DND-41 (cell line): ENCODE data around the gene STPG3.

Source experiments
- ATAC-seq: fragments of 200-7000 bp; cut with Tn5 transposase; 3 replicates; pipeline ENCODE4 v1.9.1; 2021; ENCODE audit warnings: low read depth; ENCODE audit not compliant: insufficient read depth
- DNase-seq: peaks from one replicate; pipeline ENCODE4 v3.0.0-alpha.2; 2020
- H2AFZ ChIP-seq: 2 replicates; pipeline ENCODE4 v1.6.0; 2012; ENCODE audit warnings: low read depth, low read length
- H3K27ac ChIP-seq: 2 replicates; pipeline ENCODE4 v1.5.1; 2012; ENCODE audit warnings: low read length, inconsistent platforms
- H3K27me3 ChIP-seq: fragments of 200-600 bp; sonication (generic); 2 replicates; pipeline ENCODE4 v1.6.0; 2012; ENCODE audit warnings: low read length, mild to moderate bottlenecking, inconsistent platforms; ENCODE audit not compliant: insufficient read depth, poor library complexity
- H3K36me3 ChIP-seq: 2 replicates; pipeline ENCODE4 v1.5.1; 2012; ENCODE audit warnings: low read length, inconsistent platforms; ENCODE audit not compliant: insufficient read depth
- H3K4me1 ChIP-seq: 2 replicates; pipeline ENCODE4 v1.5.1; 2012; ENCODE audit warnings: mild to moderate bottlenecking, low read length; ENCODE audit not compliant: insufficient read depth
- H3K4me2 ChIP-seq: 2 replicates; pipeline ENCODE4 v1.6.0; 2012; ENCODE audit warnings: mild to moderate bottlenecking, moderate library complexity, low read length, inconsistent platforms; ENCODE audit not compliant: insufficient read depth
- H3K4me3 ChIP-seq, 2 experiments: fragments of 200-600 bp in 1 of 2; shearing (Covaris generic) in 1 of 2; 2 replicates each; pipeline ENCODE4 v1.5.1; 2012 to 2016; ENCODE audit warnings: inconsistent platforms in 2 of 2, low read length in 2 of 2, mild to moderate bottlenecking in 2 of 2, low read depth in 1 of 2, moderate library complexity in 1 of 2
- H3K79me2 ChIP-seq: 2 replicates; pipeline ENCODE4 v1.6.0; 2012; ENCODE audit warnings: low read length, inconsistent platforms; ENCODE audit not compliant: insufficient read depth
- H3K9ac ChIP-seq: 2 replicates; pipeline ENCODE4 v1.6.0; 2012; ENCODE audit warnings: low read depth, mild to moderate bottlenecking, inconsistent platforms, low read length, moderate library complexity
- H3K9me3 ChIP-seq: 2 replicates; pipeline ENCODE4 v1.5.1; 2012; ENCODE audit warnings: low read length, moderate library complexity, mild to moderate bottlenecking, inconsistent platforms; ENCODE audit not compliant: insufficient read depth, severe bottlenecking
- H4K20me1 ChIP-seq: 2 replicates; pipeline ENCODE4 v1.6.0; 2012; ENCODE audit warnings: low read length; ENCODE audit not compliant: insufficient read depth
- CTCF ChIP-seq: IDR thresholded peaks from 2 replicates; pipeline ENCODE4 v1.5.1; 2012; ENCODE audit warnings: borderline replicate concordance, low read length, moderate library complexity, mild to moderate bottlenecking; ENCODE audit not compliant: poor library complexity, severe bottlenecking; ENCODE audit errors: extremely low read depth
- EZH2 ChIP-seq: IDR thresholded peaks from 3 replicates; pipeline ENCODE4 v1.6.1; 2012; ENCODE audit warnings: borderline replicate concordance, low read depth, mild to moderate bottlenecking, moderate library complexity, low read length, inconsistent platforms; ENCODE audit not compliant: severe bottlenecking

The STPG3 gene

DNA sequence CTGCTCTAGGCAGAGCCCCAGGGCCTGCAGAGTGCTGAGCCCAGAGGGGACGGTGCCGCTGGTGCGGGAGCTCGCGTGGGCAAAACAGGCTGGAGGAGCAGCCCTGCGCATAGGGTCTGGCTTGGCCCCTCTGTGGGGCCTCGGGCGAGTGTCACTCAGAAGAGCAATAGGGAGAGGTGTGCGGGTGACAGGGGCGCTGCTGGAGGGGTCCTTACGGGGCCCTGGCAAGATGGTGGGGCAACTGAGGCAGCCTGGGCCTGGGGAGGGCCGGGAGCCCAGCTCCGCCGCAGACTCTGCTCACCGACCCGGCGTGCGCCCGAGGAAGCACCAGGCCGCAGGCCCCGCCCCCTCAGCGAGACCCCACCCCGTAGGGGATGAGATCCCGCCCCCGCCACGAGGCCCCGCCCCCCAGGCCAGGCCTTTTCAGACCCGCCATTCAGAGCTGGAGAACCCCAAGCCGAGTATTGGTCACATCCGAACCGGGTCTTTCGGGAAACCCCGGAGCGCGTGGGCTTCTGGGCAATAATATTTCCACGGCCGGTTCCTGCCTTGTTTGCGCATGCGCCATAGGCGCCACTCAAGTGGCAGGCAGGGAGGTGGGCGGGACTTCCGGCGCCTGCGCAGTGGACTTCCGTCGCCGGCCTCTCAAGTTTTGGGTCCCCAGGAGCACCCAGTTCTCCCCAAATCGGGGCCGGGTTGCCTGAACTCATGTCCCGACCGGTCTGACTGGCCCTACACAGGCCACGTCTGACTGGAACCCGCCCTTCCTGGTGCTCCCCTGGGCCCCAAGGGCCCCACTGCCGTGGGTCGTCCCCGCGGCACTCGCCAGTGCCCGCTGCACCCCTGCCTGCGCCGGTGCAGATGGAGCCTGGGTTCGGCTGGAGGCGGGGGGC, 27.8 kb upstream of the STPG3 start:
- H3K27ac ChIP-seq, result peak overlapping the region; percentile 91
- no peaks in the 10 kb centered on the region for H3K79me2 ChIP-seq
- H3K36me3 ChIP-seq, result no peaks in the 10 kb centered on the region; the same call in 1 of the 2 replicates
- H3K27me3 ChIP-seq, result no peaks in the 10 kb centered on the region
- TF ChIP-seq EZH2, result no peak
- TF ChIP-seq CTCF, result no peak
- H3K4me2 ChIP-seq, result peak overlapping the region; percentile 94
- H3K9ac ChIP-seq, result peak overlapping the region; percentile 98
- H3K4me1 ChIP-seq, result peaks cover 20% of the 10 kb centered on the region
- peak; percentile 82 for ATAC-seq
- H2AFZ ChIP-seq, result peak overlapping the region; percentile 94
- DNase-seq, result peak; percentile 98
- no peaks in the 10 kb centered on the region for H3K9me3 ChIP-seq
- H4K20me1 ChIP-seq, result no peaks in the 10 kb centered on the region
- H3K4me3 ChIP-seq, result peak overlapping the region; percentile 94 to 96

DNA sequence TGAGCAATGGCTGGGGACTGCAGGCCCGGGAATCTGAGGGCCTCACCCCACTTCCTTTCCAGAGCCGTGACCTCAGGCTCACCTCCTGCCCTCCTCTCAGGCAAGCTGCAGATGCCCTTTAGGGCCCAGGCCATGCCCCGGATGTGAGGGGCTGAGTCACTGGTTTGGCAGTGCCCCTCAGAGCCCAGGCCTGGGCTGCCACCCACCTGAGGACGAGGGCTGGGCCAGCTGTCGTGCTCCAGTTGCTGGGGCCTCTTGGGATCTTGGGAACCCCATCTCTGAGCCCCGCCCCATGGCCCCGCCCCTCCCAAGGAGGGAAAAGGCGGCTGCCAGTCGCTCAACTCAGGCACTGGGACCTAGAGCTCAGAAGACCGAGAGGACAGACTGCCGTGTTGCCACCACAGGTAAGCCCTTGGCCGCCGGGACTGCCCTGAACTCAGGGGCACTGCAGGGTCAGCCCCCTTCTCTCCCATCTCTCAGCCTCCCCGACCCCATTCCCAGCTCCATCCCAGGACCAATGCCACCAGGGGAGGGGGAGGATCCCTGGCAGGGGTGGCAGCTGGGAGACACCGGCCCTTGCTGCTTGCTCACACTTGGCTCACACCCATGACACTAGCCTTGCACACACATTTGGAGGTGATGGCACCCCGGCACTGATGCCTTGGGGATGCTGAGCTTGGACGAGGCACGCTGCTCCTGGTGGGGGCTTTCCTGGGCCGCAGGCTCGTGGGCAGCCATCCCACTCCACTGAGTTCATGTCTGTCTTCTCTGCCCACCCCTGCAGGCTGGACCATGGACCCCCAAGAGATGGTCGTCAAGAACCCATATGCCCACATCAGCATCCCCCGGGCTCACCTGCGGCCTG, 26.0 kb upstream of the STPG3 start, which contains the start of gene CYSRT1:
TSS of gene CYSRT1 (plus strand) at position 345 of the 865 bp plus-strand sequence. CDS start at position 793, 448 bp downstream.
- no peaks in the 10 kb centered on the region for H3K9me3 ChIP-seq
- peaks cover 20% of the 10 kb centered on the region for H3K4me1 ChIP-seq
- H3K79me2 ChIP-seq, result no peaks in the 10 kb centered on the region
- peak within 1 kb of the TSS; percentile 91 for H3K27ac ChIP-seq
- H2AFZ ChIP-seq, result peak within 1 kb of the TSS; percentile 94
- H3K36me3 ChIP-seq, result no peaks in the 10 kb centered on the region
- H3K27me3 ChIP-seq, result no peaks in the 10 kb centered on the region
- peak within 1 kb of the TSS; percentile 94 for H3K4me2 ChIP-seq
- ATAC-seq (no peak), DNase-seq (no peak)
- no peaks in the 10 kb centered on the region for H4K20me1 ChIP-seq
- TF ChIP-seq CTCF (no peak), EZH2 (no peak)
- peak within 1 kb of the TSS; percentile 94 to 96; a peak in 3 of 4 replicates for H3K4me3 ChIP-seq
- H3K9ac ChIP-seq, result peak within 1 kb of the TSS; percentile 98

DNA sequence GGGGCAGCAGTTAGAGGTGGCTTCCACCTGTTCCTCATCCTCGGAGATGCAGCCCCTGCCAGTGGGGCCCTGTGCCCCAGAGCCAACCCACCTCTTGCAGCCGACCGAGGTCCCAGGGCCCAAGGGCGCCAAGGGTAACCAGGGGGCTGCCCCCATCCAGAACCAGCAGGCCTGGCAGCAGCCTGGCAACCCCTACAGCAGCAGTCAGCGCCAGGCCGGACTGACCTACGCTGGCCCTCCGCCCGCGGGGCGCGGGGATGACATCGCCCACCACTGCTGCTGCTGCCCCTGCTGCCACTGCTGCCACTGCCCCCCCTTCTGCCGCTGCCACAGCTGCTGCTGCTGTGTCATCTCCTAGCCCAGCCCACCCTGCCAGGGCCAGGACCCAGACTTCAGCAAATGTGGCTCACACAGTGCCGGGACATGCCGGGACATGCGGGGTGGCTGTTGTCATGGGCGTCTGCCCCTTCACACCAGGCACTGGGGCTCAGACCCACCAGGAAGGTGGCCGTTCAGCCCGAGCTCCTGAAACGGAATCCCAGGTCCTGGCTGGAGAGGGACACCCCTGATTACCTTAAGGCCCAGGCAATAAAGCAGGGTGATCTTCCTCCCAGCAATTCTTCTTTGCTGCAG, 25.3 kb upstream of the STPG3 start:
- no peaks in the 10 kb centered on the region for H3K36me3 ChIP-seq
- H3K79me2 ChIP-seq, result no peaks in the 10 kb centered on the region
- DNase-seq, result no peak
- no peak overlapping the region for H3K4me3 ChIP-seq
- no peak for TF ChIP-seq CTCF
- no peak for TF ChIP-seq EZH2
- H3K4me1 ChIP-seq, result peaks cover 20% of the 10 kb centered on the region
- H3K4me2 ChIP-seq, result no peak overlapping the region
- H3K9ac ChIP-seq, result no peak overlapping the region
- H2AFZ ChIP-seq, result no peak overlapping the region
- H3K9me3 ChIP-seq, result no peaks in the 10 kb centered on the region
- no peak for ATAC-seq
- H4K20me1 ChIP-seq, result no peaks in the 10 kb centered on the region
- no peaks in the 10 kb centered on the region for H3K27me3 ChIP-seq
- H3K27ac ChIP-seq, result no peak overlapping the region
